Subcutaneous abdominal adipose tissue (tissue), 5 donors: Measurements from ENCODE around the gene PLCG1.

Experiments
- H3K27ac ChIP-seq: one replicate; pipeline ENCODE4 v1.7.0; 2013; ENCODE audit warnings: low read depth, mild to moderate bottlenecking, inconsistent platforms, low read length, moderate library complexity
- H3K27me3 ChIP-seq, 5 donors: one replicate each; pipeline ENCODE4 v1.7.0; 2013; ENCODE audit warnings: low read length in 5 of 5, inconsistent platforms in 1 of 5; ENCODE audit not compliant: control insufficient read depth in 5 of 5, insufficient read depth in 4 of 5
- H3K36me3 ChIP-seq, 5 donors: one replicate each; pipeline ENCODE4 v1.7.0; 2013; ENCODE audit warnings: low read length in 5 of 5; ENCODE audit not compliant: control insufficient read depth in 5 of 5, insufficient read depth in 5 of 5
- H3K4me1 ChIP-seq, 5 donors: one replicate each; pipeline ENCODE4 v1.7.0; 2013; ENCODE audit warnings: low read length in 5 of 5, mild to moderate bottlenecking in 3 of 5, moderate library complexity in 1 of 5; ENCODE audit not compliant: control insufficient read depth in 5 of 5, insufficient read depth in 5 of 5
- H3K4me3 ChIP-seq, 5 donors: one replicate each; pipeline ENCODE4 v1.7.0; 2013; ENCODE audit warnings: low read length in 5 of 5, low read depth in 1 of 5
- H3K9ac ChIP-seq, 5 donors: one replicate each; pipeline ENCODE4 v1.7.0; 2013; ENCODE audit warnings: low read length in 5 of 5, mild to moderate bottlenecking in 4 of 5, moderate library complexity in 3 of 5
- H3K9me3 ChIP-seq, 5 donors: one replicate each; pipeline ENCODE4 v1.7.0; 2013; ENCODE audit warnings: low read length in 5 of 5; ENCODE audit not compliant: control insufficient read depth in 5 of 5
- donor health status: healthy.
- donor health status: healthy.
- donor health status: healthy.
- donor health status: healthy.
- donor health status: healthy.

Gene PLCG1

GRCh38 chr20:41187668-41188067 is 50.3 kb downstream of the PLCG1 start:
- H3K27ac ChIP-seq: no peak overlapping the region
- H3K4me1 ChIP-seq: no peaks in the 10 kb centered on the region
- no peak overlapping the region for H3K4me3 ChIP-seq
- no peaks in the 10 kb centered on the region for H3K27me3 ChIP-seq
- no peak overlapping the region for H3K9ac ChIP-seq
- H3K9me3 ChIP-seq: peaks cover 0 to 6% (median 0%) of the 10 kb centered on the region in 5 donors
- peaks cover 0 to 34% (median 21%) of the 10 kb centered on the region in 5 donors for H3K36me3 ChIP-seq

- peaks cover 0 to 11% (median 0%) of the 10 kb centered on the region in 5 donors for H3K36me3 ChIP-seq
- H3K9me3 ChIP-seq: peaks cover 0 to 6% (median 0%) of the 10 kb centered on the region in 5 donors
- H3K4me1 ChIP-seq: no peaks in the 10 kb centered on the region
- no peak overlapping the region for H3K27ac ChIP-seq
- H3K4me3 ChIP-seq: no peak overlapping the region
- no peak overlapping the region for H3K9ac ChIP-seq
- no peaks in the 10 kb centered on the region for H3K27me3 ChIP-seq
Measured at GRCh38 chr20:41191562-41192500, 54.5 kb downstream of the PLCG1 start.

GRCh38 chr20:41192575-41192974 is 55.2 kb downstream of the PLCG1 start:
- peaks cover 0 to 6% (median 0%) of the 10 kb centered on the region in 5 donors for H3K9me3 ChIP-seq
- H3K36me3 ChIP-seq: peaks cover 0 to 11% (median 0%) of the 10 kb centered on the region in 5 donors
- no peaks in the 10 kb centered on the region for H3K4me1 ChIP-seq
- no peak overlapping the region for H3K9ac ChIP-seq
- H3K27ac ChIP-seq: no peak overlapping the region
- no peaks in the 10 kb centered on the region for H3K27me3 ChIP-seq
- no peak overlapping the region for H3K4me3 ChIP-seq

DNA sequence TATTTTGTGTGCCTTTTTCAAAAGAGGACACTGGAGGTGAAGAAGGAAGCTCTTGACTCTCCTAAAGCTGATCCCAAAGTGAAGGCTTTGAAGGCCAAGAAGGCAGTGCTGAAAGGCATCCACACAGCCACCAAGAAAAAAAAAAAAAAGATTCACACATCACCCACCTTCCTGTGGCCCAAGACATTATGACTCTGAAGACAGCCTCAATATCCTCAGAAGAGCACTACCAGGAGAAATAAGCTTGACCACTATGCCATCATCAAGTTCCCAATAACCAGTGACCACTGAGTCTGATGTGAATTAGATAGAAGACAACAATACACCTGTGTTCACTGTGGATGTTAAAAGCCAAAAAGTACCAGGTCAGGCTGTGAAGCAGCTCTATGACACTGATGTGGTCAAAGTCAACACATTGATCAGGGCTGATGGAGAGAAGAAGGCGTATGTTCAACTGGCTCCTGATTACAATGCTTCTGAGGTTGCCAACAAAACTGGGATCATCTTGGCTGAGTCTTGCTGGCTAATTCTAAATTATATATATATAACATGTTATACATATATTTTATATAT is 59.4 kb downstream of the PLCG1 start:
- H3K4me1 ChIP-seq: peaks cover 0 to 10% (median 0%) of the 10 kb centered on the region in 5 donors
- no peak overlapping the region for H3K4me3 ChIP-seq
- peaks cover 5 to 14% (median 9%) of the 10 kb centered on the region in 5 donors for H3K9me3 ChIP-seq
- H3K27ac ChIP-seq: no peak overlapping the region
- H3K27me3 ChIP-seq: no peaks in the 10 kb centered on the region
- no peak overlapping the region for H3K9ac ChIP-seq
- peaks cover 0 to 8% (median 4%) of the 10 kb centered on the region in 5 donors for H3K36me3 ChIP-seq

- H3K4me1 ChIP-seq: peaks cover 0 to 10% (median 0%) of the 10 kb centered on the region in 5 donors
- peaks cover 4 to 13% (median 9%) of the 10 kb centered on the region in 5 donors for H3K9me3 ChIP-seq
- H3K27me3 ChIP-seq: no peaks in the 10 kb centered on the region
Measured at GRCh38 chr20:41198443-41198842, 61.1 kb downstream of the PLCG1 start.

GRCh38 chr20:41200446-41201202 is 63.3 kb downstream of the PLCG1 start:
- Histone ChIP-seq H3K27ac (peak overlapping the region; percentile 5), H3K4me3 (no peak overlapping the region), H3K36me3 (peaks cover 0 to 34% (median 30%) of the 10 kb centered on the region in 5 donors), H3K9me3 (peaks cover 4 to 13% (median 9%) of the 10 kb centered on the region in 5 donors), H3K27me3 (no peaks in the 10 kb centered on the region), H3K4me1 (peaks cover 0 to 10% (median 0%) of the 10 kb centered on the region in 5 donors), H3K9ac (no peak overlapping the region)

More at GRCh38 chr20:41198443-41198842, 61.1 kb downstream of the PLCG1 start:
- Histone ChIP-seq H3K27ac (no peak overlapping the region), H3K4me3 (no peak overlapping the region), H3K9ac (no peak overlapping the region), H3K36me3 (peaks cover 0 to 21% (median 18%) of the 10 kb centered on the region in 5 donors)

DNA sequence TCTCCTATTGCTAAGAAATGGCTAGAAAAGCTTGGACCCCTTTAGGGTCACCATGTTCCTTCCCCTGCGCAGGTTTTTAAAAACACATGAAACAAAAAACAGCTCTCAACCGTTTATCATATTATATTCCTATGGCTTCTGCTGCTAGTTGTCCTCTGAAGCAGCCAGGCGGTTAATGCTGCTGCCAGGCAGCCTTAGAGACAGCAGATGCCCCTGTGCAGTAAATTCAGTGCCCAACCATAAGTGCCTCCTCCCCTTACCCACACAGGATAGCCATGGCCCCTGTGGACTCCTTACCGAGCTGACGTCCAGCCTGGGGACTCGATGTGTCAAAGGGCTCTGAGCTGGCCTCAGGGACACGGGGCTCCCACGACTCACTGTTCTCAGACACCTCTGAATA is 64.4 kb downstream of the PLCG1 start:
- Histone ChIP-seq H3K9ac (no peak overlapping the region), H3K9me3 (peaks cover 4 to 13% (median 9%) of the 10 kb centered on the region in 5 donors), H3K27ac (no peak overlapping the region), H3K4me1 (peaks cover 0 to 10% (median 0%) of the 10 kb centered on the region in 5 donors), H3K27me3 (no peaks in the 10 kb centered on the region), H3K4me3 (no peak overlapping the region), H3K36me3 (peaks cover 0 to 34% (median 30%) of the 10 kb centered on the region in 5 donors)

GRCh38 chr20:41202426-41202825 is 65.1 kb downstream of the PLCG1 start:
- H3K36me3 ChIP-seq: peaks cover 0 to 34% (median 30%) of the 10 kb centered on the region in 5 donors
- no peak overlapping the region for H3K27ac ChIP-seq
- H3K27me3 ChIP-seq: no peaks in the 10 kb centered on the region
- no peak overlapping the region for H3K4me3 ChIP-seq
- peaks cover 0 to 10% (median 0%) of the 10 kb centered on the region in 5 donors for H3K4me1 ChIP-seq
- H3K9ac ChIP-seq: no peak overlapping the region
- H3K9me3 ChIP-seq: peaks cover 4 to 13% (median 9%) of the 10 kb centered on the region in 5 donors

- no peak overlapping the region for H3K4me3 ChIP-seq
- peaks cover 3 to 7% (median 4%) of the 10 kb centered on the region in 5 donors for H3K9me3 ChIP-seq
- H3K4me1 ChIP-seq: peaks cover 0 to 10% (median 0%) of the 10 kb centered on the region in 5 donors
- H3K36me3 ChIP-seq: peaks cover 0 to 34% (median 30%) of the 10 kb centered on the region in 5 donors
- H3K27ac ChIP-seq: no peak overlapping the region
- no peak overlapping the region for H3K9ac ChIP-seq
- no peaks in the 10 kb centered on the region for H3K27me3 ChIP-seq
Measured at GRCh38 chr20:41203660-41204059, 66.3 kb downstream of the PLCG1 start.
